Thyroid gland (tissue), 4 donors: ENCODE data around the gene PRKAA1.

Experiments used
- POLR2A ChIP-seq, 2 donors: fragments of 450-650 bp; IDR thresholded peaks; one replicate each; pipeline ENCODE4 v1.6.1; 2017; ENCODE audit warnings: antibody characterized with exemption in 2 of 2, mild to moderate bottlenecking in 2 of 2, moderate library complexity in 1 of 2
- TF ChIP-seq, protein P1 (sequence below), 6 experiments: fragments of 200-600 bp in 3 of 6; fragments of 450-650 bp in 3 of 6; sonication (generic) in 3 of 6; IDR thresholded peaks; one replicate each; pipeline ENCODE4 v1.5.1; 2016 to 2019; ENCODE audit warnings: antibody characterized with exemption in 6 of 6, mild to moderate bottlenecking in 2 of 6, inconsistent platforms in 1 of 6, moderate library complexity in 1 of 6

DNA sequence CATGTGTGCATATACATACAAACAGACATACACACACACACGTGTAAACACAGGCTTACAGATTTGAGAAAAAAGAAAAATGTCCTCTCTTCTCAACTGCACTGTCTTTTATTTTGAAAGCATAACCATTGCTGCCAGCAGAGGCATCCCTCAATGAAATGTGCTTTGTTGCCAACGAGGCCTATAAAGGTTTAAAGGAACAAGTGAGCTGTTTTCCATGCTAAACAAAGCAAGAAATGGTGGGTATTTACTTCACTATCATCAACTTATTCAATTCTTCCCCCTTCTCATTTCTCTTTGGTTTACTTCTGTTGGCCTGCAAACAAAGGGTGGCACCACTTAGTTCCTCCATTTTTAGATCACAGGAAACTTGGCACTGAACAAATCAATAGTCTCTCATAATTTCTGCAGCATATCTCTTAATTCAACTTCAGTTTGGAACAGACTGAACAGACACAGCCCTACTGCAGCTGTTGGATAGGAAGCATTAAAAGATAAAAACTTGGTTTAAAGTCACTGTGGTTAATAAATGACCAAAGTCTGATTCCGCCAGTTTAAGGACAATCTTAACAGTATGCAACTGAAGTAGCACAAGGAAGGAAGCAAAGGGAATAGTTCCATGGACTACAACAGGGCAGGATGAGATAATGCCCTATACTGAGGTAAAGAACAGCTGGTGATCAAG is 64.2 kb downstream of the PRKAA1 start:
- TF ChIP-seq POLR2A (IDR thresholded peaks at IDR 0.05): no peak
- TF ChIP-seq, protein P1, sequence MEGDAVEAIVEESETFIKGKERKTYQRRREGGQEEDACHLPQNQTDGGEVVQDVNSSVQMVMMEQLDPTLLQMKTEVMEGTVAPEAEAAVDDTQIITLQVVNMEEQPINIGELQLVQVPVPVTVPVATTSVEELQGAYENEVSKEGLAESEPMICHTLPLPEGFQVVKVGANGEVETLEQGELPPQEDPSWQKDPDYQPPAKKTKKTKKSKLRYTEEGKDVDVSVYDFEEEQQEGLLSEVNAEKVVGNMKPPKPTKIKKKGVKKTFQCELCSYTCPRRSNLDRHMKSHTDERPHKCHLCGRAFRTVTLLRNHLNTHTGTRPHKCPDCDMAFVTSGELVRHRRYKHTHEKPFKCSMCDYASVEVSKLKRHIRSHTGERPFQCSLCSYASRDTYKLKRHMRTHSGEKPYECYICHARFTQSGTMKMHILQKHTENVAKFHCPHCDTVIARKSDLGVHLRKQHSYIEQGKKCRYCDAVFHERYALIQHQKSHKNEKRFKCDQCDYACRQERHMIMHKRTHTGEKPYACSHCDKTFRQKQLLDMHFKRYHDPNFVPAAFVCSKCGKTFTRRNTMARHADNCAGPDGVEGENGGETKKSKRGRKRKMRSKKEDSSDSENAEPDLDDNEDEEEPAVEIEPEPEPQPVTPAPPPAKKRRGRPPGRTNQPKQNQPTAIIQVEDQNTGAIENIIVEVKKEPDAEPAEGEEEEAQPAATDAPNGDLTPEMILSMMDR (IDR thresholded peaks at IDR 0.05): no peak
